Right lobe of liver (tissue), 6 donors: ENCODE measurements around the gene PDCD6IP. TPM values are rescaled to one million over a fixed set of nuclear protein-coding genes. Genes with fewer than 3 reads are reported as not detected.

Source experiments
- ATAC-seq, 4 donors: fragments of 200-7000 bp; cut with Tn5 transposase; one replicate each; pipeline ENCODE4 v1.9.1; 2020; ENCODE audit warnings: mild to moderate bottlenecking in 4 of 4, moderate library complexity in 4 of 4
- DNase-seq, 3 donors: peaks; one replicate each; pipeline ENCODE4 v3.0.0-alpha.2; 2020
- H3K27ac ChIP-seq, 3 donors: fragments of 200-600 bp; one replicate each; pipeline ENCODE4 v1.8.0; 2022
- H3K27me3 ChIP-seq, 2 donors: fragments of 200-600 bp; one replicate each; pipeline ENCODE4 v1.8.0; 2022
- H3K36me3 ChIP-seq, 4 donors: fragments of 200-600 bp; sonication (generic) in 1 of 4; one replicate each; pipeline versions ENCODE4 v1.5.1 to v1.8.0; 2017 to 2022; ENCODE audit warnings: control low read depth in 1 of 4
- H3K4me1 ChIP-seq, 4 donors: fragments of 200-600 bp; sonication (generic) in 1 of 4; one replicate each; pipeline versions ENCODE4 v1.5.1 to v1.8.0; 2017 to 2022; ENCODE audit warnings: control low read depth in 1 of 4
- H3K4me3 ChIP-seq, 3 donors: fragments of 200-600 bp; one replicate each; pipeline ENCODE4 v1.8.0; 2022
- H3K9me3 ChIP-seq, 4 donors: fragments of 200-600 bp; sonication (generic) in 1 of 4; one replicate each; pipeline versions ENCODE4 v1.5.1 to v1.8.0; 2017 to 2022; ENCODE audit warnings: control low read depth in 1 of 4
- POLR2A ChIP-seq: fragments of 450-650 bp; IDR thresholded peaks from one replicate; pipeline ENCODE4 v1.6.1; 2017; ENCODE audit warnings: antibody characterized with exemption, mild to moderate bottlenecking
- WGBS: methylation state at CpG from one replicate; pipeline ENCODE4 v1.1.6; 2018; ENCODE audit warnings: low coverage, low lambda C conversion rate; ENCODE audit not compliant: insufficient coverage; ENCODE audit errors: missing lambda C conversion rate; 5-methylcytosine and 5-hydroxymethylcytosine counted together
- intact Hi-C, 2 donors: fragments of 100-400 bp; cut with DNase I; formaldehyde crosslinking; loops; one replicate each; pipeline versions ENCODE4 v1.11.2 to v1.14.1; 2022
- total RNA-seq, 6 experiments: library from RNA; depleted of rRNA in 2 of 6; stranded (reverse); fragments of >200 nt in 2 of 6; fragmentation: NEBNext Ultra II Directional in 3 of 6; extraction: Animal tissue kit (Norgen Biotek cat#: 25700) in 3 of 6; gene quantifications; one replicate each; pipeline versions ENCODE4 v1.1.0 to v1.2.4, GENCODE V29; 2016 to 2023
- TF ChIP-seq, protein P1 (sequence below), 4 donors: fragments of 200-600 bp in 3 of 4; fragments of 450-650 bp in 1 of 4; IDR thresholded peaks; one replicate each; pipeline versions ENCODE4 v1.5.1 to v1.8.0; 2016 to 2022; ENCODE audit warnings: antibody characterized with exemption in 4 of 4, mild to moderate bottlenecking in 2 of 4
- donor health status: DM: no; HTN: yes; CAD: no.
- donor health status: DM: no; HTN: no; CAD: no.
- donor health status: DM: no; HTN: no; CAD: no.
- donor health status: DM: no; HTN: yes; CAD: no.
- donor health status: DM: no; HTN: yes; CAD: no.

PDCD6IP gene
- total RNA-seq, 6 experiments from 2014 or later: 83.0 to 140 (median 116) TPM

DNA sequence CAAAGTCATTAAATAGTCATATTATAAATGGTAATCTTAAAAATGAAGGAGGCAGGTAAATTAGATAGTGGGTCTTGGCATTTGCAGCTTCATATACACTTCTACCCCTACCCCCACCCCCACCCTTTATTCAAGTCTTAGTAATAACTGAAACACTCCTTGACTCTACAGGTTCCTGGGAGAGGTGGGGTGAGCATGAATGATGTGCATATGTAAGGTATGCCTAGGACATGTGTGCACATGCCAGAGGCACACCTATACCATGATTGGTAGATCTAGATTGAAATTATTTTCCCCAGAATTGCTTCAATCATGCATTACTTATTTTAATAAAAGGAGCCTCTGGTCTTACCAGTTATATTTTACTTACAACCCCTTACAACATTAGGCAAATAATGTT lies 40.1 kb upstream of the PDCD6IP start:
- H3K36me3 ChIP-seq: no peaks in the 10 kb centered on the region
- H3K4me1 ChIP-seq: no peaks in the 10 kb centered on the region
- no peak for TF ChIP-seq POLR2A
- TF ChIP-seq, protein P1, sequence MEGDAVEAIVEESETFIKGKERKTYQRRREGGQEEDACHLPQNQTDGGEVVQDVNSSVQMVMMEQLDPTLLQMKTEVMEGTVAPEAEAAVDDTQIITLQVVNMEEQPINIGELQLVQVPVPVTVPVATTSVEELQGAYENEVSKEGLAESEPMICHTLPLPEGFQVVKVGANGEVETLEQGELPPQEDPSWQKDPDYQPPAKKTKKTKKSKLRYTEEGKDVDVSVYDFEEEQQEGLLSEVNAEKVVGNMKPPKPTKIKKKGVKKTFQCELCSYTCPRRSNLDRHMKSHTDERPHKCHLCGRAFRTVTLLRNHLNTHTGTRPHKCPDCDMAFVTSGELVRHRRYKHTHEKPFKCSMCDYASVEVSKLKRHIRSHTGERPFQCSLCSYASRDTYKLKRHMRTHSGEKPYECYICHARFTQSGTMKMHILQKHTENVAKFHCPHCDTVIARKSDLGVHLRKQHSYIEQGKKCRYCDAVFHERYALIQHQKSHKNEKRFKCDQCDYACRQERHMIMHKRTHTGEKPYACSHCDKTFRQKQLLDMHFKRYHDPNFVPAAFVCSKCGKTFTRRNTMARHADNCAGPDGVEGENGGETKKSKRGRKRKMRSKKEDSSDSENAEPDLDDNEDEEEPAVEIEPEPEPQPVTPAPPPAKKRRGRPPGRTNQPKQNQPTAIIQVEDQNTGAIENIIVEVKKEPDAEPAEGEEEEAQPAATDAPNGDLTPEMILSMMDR (IDR thresholded peaks at IDR 0.05): no peak
- DNase-seq: no peak
- intact Hi-C loops: no loop called here
- no peak overlapping the region for H3K27ac ChIP-seq
- H3K4me3 ChIP-seq: no peak overlapping the region
- H3K27me3 ChIP-seq: no peaks in the 10 kb centered on the region
- no peak for ATAC-seq
- no peaks in the 10 kb centered on the region for H3K9me3 ChIP-seq

DNA sequence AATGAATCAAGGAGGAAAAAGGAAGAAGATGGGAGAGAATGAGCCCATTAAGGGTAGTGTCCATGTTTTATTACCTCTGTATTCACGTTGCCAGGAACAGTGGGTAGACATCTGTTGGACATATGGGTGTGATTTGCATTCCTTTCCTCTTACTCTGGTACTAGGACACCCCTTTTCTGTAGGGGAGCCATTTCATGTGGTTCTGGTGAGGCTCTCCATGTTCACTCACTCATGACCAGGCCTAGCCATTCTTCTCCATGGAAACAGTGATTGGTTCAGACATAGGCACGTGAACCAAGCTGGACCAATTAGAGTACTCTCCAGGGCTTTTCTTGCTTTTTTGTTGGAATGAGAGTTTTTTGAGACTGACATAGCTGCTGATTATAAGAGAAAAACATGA lies 39.6 kb upstream of the PDCD6IP start:
- Histone ChIP-seq H3K36me3 (no peaks in the 10 kb centered on the region), H3K4me1 (no peaks in the 10 kb centered on the region), H3K9me3 (no peaks in the 10 kb centered on the region), H3K27ac (no peak overlapping the region), H3K4me3 (no peak overlapping the region), H3K27me3 (no peaks in the 10 kb centered on the region)
- TF ChIP-seq, protein P1 (IDR thresholded peaks at IDR 0.05): no peak
- TF ChIP-seq POLR2A: no peak
- DNase-seq: no peak
- ATAC-seq: no peak
- intact Hi-C loops: no loop called here
- WGBS: 57% methylated on average over 2 of the region's 2 CpGs

DNA sequence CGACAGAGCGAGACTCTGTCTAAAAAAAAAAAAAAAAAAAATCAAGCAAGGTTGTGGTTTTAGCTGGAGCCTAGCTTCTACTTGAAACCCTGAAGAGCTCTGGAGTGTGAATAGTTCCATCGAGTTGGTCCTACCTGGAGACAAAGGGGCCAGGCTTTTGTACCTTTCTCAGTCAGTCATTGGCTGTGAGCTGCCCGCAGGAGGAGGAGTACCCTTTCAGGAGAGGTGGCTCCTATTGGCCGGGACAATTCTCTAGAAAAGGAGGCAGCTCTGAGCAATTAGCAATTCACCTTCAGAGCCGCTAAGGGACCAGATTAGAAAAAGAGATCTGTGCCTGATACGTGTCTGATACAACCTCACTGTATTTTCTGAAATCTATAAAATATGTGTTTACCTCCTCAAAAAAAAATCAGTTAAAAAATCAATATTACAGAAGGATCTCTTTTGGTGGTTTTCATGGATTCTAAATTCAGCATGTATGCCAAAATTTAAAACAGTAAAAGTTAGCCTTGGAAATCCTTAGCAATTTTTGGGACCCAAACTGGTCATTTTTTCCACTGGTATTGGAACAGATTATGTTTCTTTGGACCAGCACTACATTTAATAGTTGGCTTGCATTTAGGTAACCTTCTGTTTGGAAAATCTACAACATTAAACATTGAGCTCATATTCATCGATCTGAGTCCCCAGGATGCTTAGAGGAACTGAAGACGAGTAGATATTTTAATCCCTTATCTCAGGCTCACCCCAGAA lies 29.7 kb upstream of the PDCD6IP start:
- Histone ChIP-seq H3K9me3 (no peaks in the 10 kb centered on the region), H3K27me3 (no peaks in the 10 kb centered on the region), H3K4me1 (no peaks in the 10 kb centered on the region), H3K27ac (no peak overlapping the region), H3K36me3 (no peaks in the 10 kb centered on the region), H3K4me3 (no peak overlapping the region)
- DNase-seq: no peak
- no peak for ATAC-seq
- intact Hi-C loops: no loop called here
- no peak for TF ChIP-seq POLR2A
- TF ChIP-seq, protein P1 (IDR thresholded peaks at IDR 0.05): no peak
- WGBS: 80% methylated on average over 8 of the region's 9 CpGs

GRCh38 chr3:33773637-33774036 lies 24.8 kb upstream of the PDCD6IP start:
- H3K27ac ChIP-seq: no peak overlapping the region
- no peaks in the 10 kb centered on the region for H3K36me3 ChIP-seq
- H3K9me3 ChIP-seq: no peaks in the 10 kb centered on the region
- DNase-seq (no peak), ATAC-seq (no peak)
- no peaks in the 10 kb centered on the region for H3K4me1 ChIP-seq
- intact Hi-C loops: no loop called here
- H3K27me3 ChIP-seq: no peaks in the 10 kb centered on the region
- no peak overlapping the region for H3K4me3 ChIP-seq
- TF ChIP-seq POLR2A: no peak
- TF ChIP-seq, protein P1 (IDR thresholded peaks at IDR 0.05): no peak
- WGBS: 89% methylated on average over 1 of the region's 2 CpGs
